Retina (tissue), 1 donor: ENCODE results near the gene ZDHHC11.
"Not testable (repeated sequence)": the region's sequence is repeated elsewhere in the genome, so short reads cannot be mapped to it uniquely, and the experiment has no call there.

Source experiments
- DNase-seq: peaks from one replicate; pipeline ENCODE4 v3.0.0-alpha.2; 2016

ZDHHC11 gene

GRCh38 chr5:843371-843770 is 7.4 kb downstream of the ZDHHC11 start:
- not testable (repeated sequence) for DNase-seq

GRCh38 chr5:842402-843221 is 8.2 kb downstream of the ZDHHC11 start:
- DNase-seq, result not testable (repeated sequence)

- not testable (repeated sequence) for DNase-seq
Measured at GRCh38 chr5:841531-842401, 9.0 kb downstream of the ZDHHC11 start.

DNA sequence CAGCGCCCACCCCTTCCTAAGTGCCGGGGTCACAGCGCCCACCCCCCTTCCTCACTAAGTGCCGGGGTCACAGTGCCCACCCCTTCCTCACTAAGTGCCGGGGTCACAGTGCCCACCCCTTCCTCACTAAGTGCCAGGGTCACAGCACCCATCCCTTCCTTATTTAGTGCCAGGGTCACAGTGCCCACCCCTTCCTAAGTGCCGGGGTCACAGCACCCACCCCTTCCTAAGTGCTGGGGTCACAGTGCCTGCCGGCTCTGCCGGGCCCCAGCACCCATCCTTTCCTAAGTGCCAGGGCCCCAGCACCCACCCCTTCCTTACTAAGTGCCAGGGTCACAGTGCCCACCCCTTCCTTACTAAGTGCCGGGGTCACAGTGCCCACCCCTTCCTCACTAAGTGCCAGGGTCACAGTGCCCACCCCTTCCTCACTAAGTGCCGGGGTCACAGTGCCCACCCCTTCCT is 9.8 kb downstream of the ZDHHC11 start:
- DNase-seq, result not testable (repeated sequence)

DNA sequence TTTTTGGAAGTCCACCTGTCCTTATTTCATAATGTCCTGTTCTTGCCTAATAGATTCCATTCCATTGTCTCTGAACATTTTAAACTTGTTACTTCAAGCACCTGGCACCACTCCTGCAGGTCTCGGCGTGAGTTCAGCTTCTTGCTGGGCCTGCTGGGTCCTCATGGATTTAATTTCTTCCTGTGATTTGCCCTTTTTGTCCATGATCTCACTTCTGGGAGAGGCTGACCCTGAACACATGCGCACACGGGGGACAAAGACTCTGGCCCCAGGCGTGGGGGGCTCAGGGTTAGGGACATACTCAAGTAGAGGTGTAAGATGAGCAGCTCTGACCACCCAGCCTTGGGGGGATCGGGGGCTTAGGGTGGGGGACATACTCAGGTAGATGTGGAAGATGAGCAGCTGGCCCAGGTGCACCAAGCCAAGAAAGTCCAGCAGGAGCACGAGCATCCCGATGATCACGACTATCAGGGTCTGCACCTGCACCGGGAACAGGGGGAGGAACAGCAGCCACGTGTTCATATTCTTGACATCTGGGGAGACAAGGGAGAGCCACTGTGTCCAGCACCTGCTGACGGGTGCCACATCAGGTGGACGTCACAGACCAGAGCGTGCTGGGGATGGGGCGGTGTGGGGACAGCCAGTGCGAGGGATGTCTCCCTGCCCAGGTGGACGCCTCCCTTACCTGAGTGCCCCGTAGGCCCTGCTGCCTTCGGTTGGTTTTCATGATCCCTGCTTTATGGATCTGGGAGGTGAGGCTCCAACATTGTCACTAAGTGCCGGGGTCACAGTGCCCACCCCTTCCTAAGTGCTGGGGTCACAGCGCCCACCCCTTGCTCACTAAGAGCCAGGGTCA is 10.4 kb downstream of the ZDHHC11 start:
- not testable (repeated sequence) for DNase-seq

DNA sequence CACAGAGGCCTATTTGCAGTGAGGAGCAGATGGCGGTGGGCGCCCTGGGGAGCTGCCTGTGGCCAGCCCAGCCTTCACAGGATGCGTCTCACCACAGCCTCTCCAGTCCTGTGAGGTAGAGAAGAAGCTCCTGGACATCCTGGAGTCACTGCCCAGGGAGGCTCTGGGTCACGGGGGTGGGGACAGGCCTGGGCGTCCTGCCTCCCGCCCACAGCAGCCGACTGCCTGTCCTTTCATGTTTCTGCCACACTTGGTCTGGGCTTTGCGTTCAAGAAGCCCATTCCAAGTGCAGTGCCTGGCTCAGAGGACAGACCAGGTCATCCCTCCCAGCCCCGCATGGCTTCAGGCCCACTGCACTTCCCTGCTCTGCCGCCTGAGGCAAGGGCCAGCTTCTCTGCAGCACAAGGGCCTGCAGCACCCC is 12.3 kb downstream of the ZDHHC11 start:
- not testable (repeated sequence) for DNase-seq

DNA sequence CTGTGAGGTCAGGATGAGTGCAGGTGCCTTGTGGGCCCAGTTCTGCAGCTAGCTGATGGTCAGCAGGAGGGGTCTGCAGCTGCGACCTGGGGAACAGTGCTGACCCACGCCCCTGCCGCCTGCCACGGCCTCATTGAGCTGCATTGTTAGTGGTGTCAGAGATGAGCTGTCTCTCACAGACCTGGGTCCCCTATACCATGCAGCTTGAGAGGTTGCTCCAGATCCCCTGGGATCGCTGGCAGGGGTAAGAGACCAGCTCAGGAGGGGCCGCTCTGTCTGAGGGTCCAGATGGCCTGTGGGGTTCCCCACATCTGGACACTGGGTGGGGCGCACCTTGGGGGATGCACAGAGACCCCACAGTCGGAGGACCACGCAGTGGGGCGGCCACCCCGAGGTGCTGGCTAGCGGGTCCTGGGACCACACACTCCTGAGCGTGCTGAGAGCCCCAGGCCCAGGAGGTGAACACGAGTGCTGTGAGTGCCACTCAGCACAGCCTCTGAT is 13.1 kb downstream of the ZDHHC11 start:
- DNase-seq, result not testable (repeated sequence)

DNA sequence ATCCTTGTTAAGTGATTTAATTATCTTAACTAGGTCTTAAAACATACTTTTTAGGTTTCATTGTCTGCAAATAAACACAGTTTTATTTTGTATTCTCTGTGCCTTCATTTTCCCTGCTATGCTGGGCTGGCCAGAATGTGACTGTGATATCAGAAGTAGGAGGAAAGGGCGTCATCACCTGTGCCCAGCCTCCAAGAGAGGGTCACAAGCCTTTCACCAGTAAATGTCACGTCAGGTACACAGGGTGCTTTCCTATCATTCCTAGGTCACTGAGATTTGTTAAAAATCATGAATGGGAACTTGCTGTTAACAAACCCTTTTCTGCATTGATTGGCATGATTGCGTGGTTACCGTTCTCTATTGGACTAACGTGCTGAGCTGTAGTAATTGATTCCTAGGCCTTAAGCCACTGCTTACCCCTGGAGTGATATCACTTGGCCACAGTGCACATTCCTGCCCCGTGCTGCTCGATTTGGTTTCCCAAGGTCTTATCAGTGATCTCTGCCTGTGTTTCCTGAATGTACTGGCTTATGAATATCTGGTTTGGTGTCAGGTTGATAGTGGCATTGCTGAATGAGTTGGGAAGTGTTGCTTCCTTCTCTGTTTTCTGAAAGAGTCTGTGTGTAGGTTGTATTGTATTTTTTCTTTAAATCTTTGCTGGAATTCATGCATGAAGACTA is 14.7 kb downstream of the ZDHHC11 start:
- DNase-seq, result not testable (repeated sequence)

- not testable (repeated sequence) for DNase-seq
Measured at GRCh38 chr5:834013-834412, 16.8 kb downstream of the ZDHHC11 start.

DNA sequence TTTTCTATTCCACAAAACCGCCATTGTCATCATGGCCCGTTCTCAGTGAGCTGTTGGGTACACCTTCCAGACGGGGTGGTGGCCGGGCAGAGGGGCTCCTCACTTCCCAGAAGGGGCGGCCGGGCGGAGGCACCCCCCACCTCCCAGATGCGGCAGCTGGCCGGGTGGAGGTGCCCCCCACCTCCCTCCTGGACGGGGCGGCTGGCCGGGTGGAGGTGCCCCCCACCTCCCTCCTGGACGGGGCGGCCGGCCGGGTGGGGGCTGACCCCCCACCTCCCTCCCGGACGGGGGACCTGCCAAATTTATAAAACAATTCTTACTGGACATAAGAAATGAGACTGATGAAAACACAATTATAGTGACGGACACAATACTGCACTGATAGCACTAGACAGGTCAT is 22.6 kb downstream of the ZDHHC11 start:
- DNase-seq, result not testable (repeated sequence)

- not testable (repeated sequence) for DNase-seq
Measured at GRCh38 chr5:825544-825943, 25.2 kb downstream of the ZDHHC11 start.

GRCh38 chr5:821504-821903 is 29.3 kb downstream of the ZDHHC11 start:
- no peak for DNase-seq

DNA sequence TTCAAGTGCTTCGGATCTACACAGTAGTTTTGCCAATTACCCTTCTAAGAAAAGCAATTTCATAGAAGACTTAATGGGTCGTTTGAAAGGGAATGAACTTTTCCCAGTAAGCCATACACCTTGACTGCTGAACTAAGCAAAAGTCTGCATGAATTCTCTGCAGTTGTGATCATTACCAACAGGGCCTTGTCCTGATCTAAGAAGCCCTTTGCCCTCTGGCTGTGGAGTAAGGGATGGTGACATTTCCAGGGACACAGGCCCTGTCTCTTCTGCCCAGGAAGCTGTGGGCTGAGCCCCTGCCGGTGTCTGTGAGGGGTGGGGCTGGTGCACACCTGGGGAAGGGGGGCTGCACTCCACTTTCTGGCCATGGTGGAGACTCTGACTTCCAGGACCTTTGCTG is 30.5 kb downstream of the ZDHHC11 start:
- DNase-seq, result no peak

DNA sequence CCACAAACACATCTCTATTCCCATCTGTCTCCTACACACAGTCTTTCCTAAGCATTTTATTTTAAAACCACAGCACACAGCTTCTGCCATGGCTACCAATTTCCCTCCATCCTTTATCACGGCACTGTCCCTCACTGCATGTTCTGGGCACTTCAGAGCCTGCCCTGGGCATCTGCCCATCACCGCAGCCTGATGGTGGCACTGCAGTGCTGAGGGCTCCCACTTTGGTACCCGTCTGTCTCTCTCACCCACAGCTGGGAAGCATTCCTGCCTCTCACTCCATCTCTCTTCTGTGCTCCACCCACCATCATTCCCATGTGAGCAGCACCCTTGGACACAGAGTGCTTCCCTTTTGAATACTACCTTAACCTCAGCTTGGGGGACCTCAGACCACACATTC is 31.7 kb downstream of the ZDHHC11 start:
- no peak for DNase-seq

DNA sequence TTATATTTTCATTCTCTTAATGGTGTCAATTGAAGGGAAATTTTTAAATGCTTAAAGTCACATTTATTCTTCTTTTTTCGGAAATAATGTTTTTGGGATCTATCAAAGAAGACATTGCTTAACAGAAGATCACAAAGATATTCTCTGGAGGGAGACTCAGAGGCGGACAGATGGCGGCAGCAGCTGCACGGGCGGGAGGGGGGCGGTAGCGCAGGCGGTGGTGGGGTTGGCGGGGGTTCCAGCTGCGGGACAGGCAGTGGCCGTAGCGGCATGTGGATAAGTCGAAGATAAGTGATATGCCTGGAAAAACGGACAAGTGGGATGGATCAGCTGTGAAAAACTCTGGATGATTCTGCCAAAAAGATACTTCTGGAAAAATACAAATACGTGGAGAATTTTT is 34.6 kb downstream of the ZDHHC11 start:
- no peak for DNase-seq

DNA sequence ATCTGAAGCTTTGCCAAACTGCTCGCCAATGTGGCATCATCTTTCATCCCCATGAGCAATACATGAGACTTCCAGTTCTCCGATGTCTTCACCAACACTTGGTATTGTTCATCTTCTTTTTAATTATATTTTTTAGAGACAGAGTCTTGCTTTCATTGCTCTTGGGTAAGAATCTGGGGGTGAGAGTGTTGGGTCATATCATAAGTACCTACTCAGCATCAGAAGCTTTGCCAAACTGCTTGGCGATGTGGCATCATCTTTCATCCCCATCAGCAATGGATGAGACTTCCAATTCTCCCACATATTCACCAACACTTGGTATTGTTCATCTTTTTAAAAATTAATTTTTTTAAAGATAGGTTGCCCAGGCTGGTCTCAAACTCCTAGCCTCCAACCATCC is 35.3 kb downstream of the ZDHHC11 start:
- DNase-seq, result no peak

DNA sequence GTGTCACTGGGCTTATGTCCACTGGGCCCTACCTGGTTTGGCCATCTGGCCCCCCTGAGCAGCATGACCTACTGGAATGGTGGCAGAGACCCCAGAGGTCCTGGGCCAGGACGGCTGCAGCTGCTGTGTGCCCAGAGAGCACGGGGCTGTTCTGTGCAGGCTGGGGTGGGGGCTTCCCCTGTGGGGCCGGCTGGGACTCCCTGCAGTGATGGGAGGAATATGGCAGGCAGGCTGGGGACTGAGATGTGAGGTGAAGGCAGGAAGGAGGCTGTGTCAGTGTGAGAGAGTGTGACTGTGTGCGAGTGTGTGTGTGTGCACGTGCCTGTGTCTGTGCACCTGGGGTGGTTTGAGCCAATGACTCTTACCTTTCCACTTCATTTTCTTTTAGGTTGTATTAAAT is 37.2 kb downstream of the ZDHHC11 start:
- not testable (repeated sequence) for DNase-seq

- DNase-seq, result not testable (repeated sequence)
Measured at GRCh38 chr5:811384-811783, 39.4 kb downstream of the ZDHHC11 start.

DNA sequence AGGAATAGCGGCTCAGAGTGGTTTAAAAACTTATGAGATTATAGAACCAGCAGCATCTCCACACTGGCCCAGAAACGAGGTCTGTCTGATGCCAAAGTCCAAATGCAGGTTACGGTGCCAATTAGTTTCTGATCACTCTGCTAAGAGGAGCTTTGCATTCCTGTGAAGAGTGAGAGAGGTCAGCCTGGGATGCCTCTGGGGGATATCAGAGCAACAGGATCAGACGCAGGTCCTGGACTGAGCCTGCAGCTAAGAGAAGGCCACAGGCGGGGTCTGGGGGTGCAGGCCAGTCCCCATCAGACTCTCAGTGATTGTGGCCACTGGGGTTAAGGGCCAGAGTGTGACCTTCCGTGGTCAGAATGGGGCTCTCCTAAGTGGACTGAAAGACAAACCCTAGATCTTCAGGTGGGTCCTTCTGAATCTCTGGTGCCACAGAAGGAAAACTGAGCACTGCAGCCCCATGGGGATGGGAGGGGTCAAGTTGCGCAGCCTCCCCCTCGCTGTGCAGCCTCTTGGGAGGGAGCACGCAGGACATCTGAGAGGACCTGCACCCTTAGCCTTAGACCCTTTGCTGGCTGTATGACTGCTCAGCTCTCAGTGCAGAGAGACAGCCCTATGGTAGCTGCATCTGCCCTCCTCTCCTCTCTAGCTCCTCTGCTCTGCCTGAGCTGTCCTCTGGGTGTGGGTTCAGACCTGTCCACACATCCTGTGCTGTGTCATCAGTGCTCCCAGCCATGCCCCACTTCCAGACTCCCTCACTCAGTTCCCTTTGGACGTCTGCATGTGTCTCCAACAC is 42.9 kb downstream of the ZDHHC11 start:
- DNase-seq, result not testable (repeated sequence)

GRCh38 chr5:801472-801871 is 49.3 kb downstream of the ZDHHC11 start:
- no peak for DNase-seq

DNA sequence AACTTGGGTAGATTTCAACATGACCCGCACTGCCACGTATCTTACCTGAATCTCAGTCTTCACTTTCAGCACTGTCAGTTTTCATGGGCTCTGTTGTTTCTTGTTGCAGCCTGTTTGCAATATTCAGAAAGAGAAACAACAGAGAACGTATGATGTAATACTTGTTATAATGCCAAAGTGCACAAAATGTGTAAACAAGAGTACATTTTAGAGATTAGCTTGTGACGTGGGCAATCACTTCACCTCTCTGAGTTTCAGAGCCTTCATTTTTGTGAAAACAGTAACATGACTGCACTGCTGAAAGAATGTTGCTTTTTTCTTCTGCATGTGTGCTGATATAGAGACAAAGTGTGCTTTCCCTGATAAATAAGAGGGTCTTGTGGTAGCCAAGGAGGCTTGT is 49.7 kb downstream of the ZDHHC11 start:
- not testable (repeated sequence) for DNase-seq
